CD14-positive monocyte (primary cell): ENCODE results near the gene MIA3. TPM values are rescaled to one million over a fixed set of nuclear protein-coding genes. Genes with fewer than 3 reads are reported as not detected.

Experiments used
- DNase-seq, 3 donors: peaks; one replicate each; pipeline ENCODE4 v3.0.0-alpha.2; 2011 to 2022
- H2AFZ ChIP-seq: 2 replicates; pipeline ENCODE4 v1.6.0; 2012; ENCODE audit warnings: mild to moderate bottlenecking, low read depth, low read length, inconsistent platforms; ENCODE audit not compliant: insufficient read depth, poor library complexity, severe bottlenecking
- H3K27ac ChIP-seq, 2 donors: 1 replicate in 1 of 2; 2 replicates in 1 of 2; pipeline ENCODE4 v1.5.1; 2012 to 2013; ENCODE audit warnings: low read length in 2 of 2, control low read depth in 1 of 2, inconsistent platforms in 1 of 2, low read depth in 1 of 2, mild to moderate bottlenecking in 1 of 2
- H3K27me3 ChIP-seq, 2 donors: one replicate each; pipeline versions ENCODE4 v1.6.0 to v1.6.1; 2011 to 2013; ENCODE audit warnings: low read length in 2 of 2; ENCODE audit not compliant: control insufficient read depth in 2 of 2, insufficient read depth in 2 of 2
- H3K36me3 ChIP-seq, 2 donors: replicated peaks in 1 of 2; 1 replicate in 1 of 2; 2 replicates in 1 of 2; pipeline versions ENCODE4 v1.5.1 to v1.6.1; 2012 to 2013; ENCODE audit warnings: low read length in 2 of 2, control low read depth in 1 of 2, inconsistent platforms in 1 of 2, mild to moderate bottlenecking in 1 of 2; ENCODE audit not compliant: insufficient read depth in 2 of 2, control insufficient read depth in 1 of 2
- H3K4me1 ChIP-seq, 2 donors: 1 replicate in 1 of 2; 2 replicates in 1 of 2; pipeline versions ENCODE4 v1.5.1 to v1.6.1; 2012 to 2013; ENCODE audit warnings: low read length in 2 of 2, control low read depth in 1 of 2, inconsistent platforms in 1 of 2, mild to moderate bottlenecking in 1 of 2, moderate library complexity in 1 of 2; ENCODE audit not compliant: insufficient read depth in 2 of 2, control insufficient read depth in 1 of 2
- H3K4me2 ChIP-seq: replicated peaks from 2 replicates; pipeline ENCODE3; 2012; ENCODE audit warnings: low read length, moderate library complexity, mild to moderate bottlenecking; ENCODE audit not compliant: poor library complexity, severe bottlenecking; ENCODE audit errors: extremely low read depth
- H3K4me3 ChIP-seq, 3 experiments: fragments of 200-600 bp in 1 of 3; sonication (generic) in 1 of 3; replicated peaks in 1 of 3; 1 replicate in 2 of 3; 2 replicates in 1 of 3; pipeline ENCODE4 v1.5.1; 2011 to 2013; ENCODE audit warnings: low read length in 3 of 3, mild to moderate bottlenecking in 3 of 3, control low read depth in 2 of 3, low read depth in 2 of 3, inconsistent platforms in 1 of 3, moderate library complexity in 1 of 3
- H3K79me2 ChIP-seq: 2 replicates; pipeline ENCODE4 v1.6.0; 2012; ENCODE audit warnings: mild to moderate bottlenecking, control low read depth, inconsistent platforms, low read length, moderate library complexity; ENCODE audit not compliant: insufficient read depth
- H3K9ac ChIP-seq: 2 replicates; pipeline ENCODE4 v1.6.0; 2017; ENCODE audit warnings: low read length, mild to moderate bottlenecking; ENCODE audit not compliant: insufficient read depth, poor library complexity, severe bottlenecking
- H3K9me3 ChIP-seq, 2 donors: replicated peaks in 1 of 2; 1 replicate in 1 of 2; 2 replicates in 1 of 2; pipeline versions ENCODE4 v1.5.1 to v1.6.1; 2012 to 2013; ENCODE audit warnings: low read length in 2 of 2, control low read depth in 1 of 2; ENCODE audit not compliant: control insufficient read depth in 1 of 2, insufficient read depth in 1 of 2
- H4K20me1 ChIP-seq: 2 replicates; pipeline ENCODE4 v1.6.0; 2012; ENCODE audit warnings: mild to moderate bottlenecking, low read length, control low read depth, moderate library complexity; ENCODE audit not compliant: insufficient read depth
- H3K27ac Mint-ChIP-seq, 7 donors: one replicate each; pipeline ENCODE4 v1.8.0; 2020; ENCODE audit warnings: mild to moderate bottlenecking in 7 of 7, mixed read lengths in 7 of 7, moderate library complexity in 6 of 7, inconsistent platforms in 2 of 7
- H3K27me3 Mint-ChIP-seq, 3 donors: one replicate each; pipeline ENCODE4 v1.8.0; 2021 to 2022; ENCODE audit warnings: low read depth in 3 of 3, mild to moderate bottlenecking in 3 of 3, mixed read lengths in 3 of 3, moderate library complexity in 3 of 3, inconsistent platforms in 1 of 3
- H3K36me3 Mint-ChIP-seq, 2 donors: one replicate each; pipeline ENCODE4 v1.8.0; 2020; ENCODE audit warnings: mixed read lengths in 2 of 2, inconsistent platforms in 1 of 2, mild to moderate bottlenecking in 1 of 2
- H3K4me1 Mint-ChIP-seq: one replicate; pipeline ENCODE4 v1.8.0; 2020; ENCODE audit warnings: mild to moderate bottlenecking, mixed read lengths
- H3K4me3 Mint-ChIP-seq, 2 donors: one replicate each; pipeline ENCODE4 v1.8.0; 2020; ENCODE audit warnings: mild to moderate bottlenecking in 2 of 2, mixed read lengths in 2 of 2, moderate library complexity in 1 of 2
- H3K9me3 Mint-ChIP-seq, 7 donors: one replicate each; pipeline ENCODE4 v1.8.0; 2020 to 2022; ENCODE audit warnings: mixed read lengths in 7 of 7, mild to moderate bottlenecking in 6 of 7, moderate library complexity in 6 of 7, inconsistent platforms in 2 of 7
- WGBS: methylation state at CpG from one replicate; pipeline ENCODE4 v1.1.5; 2013; ENCODE audit warnings: missing lambda C conversion rate; ENCODE audit not compliant: insufficient coverage; 5-methylcytosine and 5-hydroxymethylcytosine counted together
- intact Hi-C, 2 donors: fragments of 100-400 bp; cut with micrococcal nuclease; formaldehyde crosslinking; loops; one replicate each; pipeline versions ENCODE4 v1.15.0 to v1.15.1; 2023
- polyA plus RNA-seq, 3 donors: library from polyadenylated mRNA; depleted of rRNA in 1 of 3; unstranded in 2 of 3; stranded (reverse) in 1 of 3; fragments of 300-500 nt in 2 of 3; fragments of >200 nt in 1 of 3; fragmentation: Illumina TruSeq in 2 of 3; gene quantifications; 1 replicate in 2 of 3; 2 replicates in 1 of 3; pipeline ENCODE4 v1.2.3, GENCODE V29; 2012 to 2021
- TF ChIP-seq, protein P1 (sequence below): fragments of 200-600 bp; IDR thresholded peaks from one replicate; pipeline ENCODE4 v1.8.0; 2022; ENCODE audit warnings: antibody characterized with exemption, mild to moderate bottlenecking

The MIA3 gene
- polyA plus RNA-seq, 3 donors, result 19.8 to 37.1 (median 36.6) TPM

DNA sequence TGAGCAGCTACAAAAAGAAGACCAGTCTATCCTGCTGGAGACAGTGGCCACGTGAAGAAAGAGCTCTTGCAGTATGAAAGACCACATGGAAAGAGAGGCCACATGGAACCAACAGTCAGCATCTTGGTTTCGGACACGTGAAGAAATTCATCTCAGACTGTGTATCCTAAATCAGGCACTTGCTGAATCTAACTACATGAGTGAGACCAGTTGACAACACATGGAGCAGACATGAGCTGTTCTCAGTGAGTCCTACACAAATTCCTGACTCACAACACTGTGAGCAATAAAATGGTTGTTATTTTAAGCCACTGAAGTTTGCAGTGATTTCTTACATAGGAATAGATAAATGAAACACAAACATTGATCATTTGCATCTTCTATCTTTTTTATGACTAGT lies 25.7 kb upstream of the MIA3 start:
- Histone ChIP-seq H3K9me3 (no peaks in the 10 kb centered on the region), H3K4me2 (no peak overlapping the region), H2AFZ (peak overlapping the region; percentile 2), H3K27me3 (no peaks in the 10 kb centered on the region), H3K4me3 (no peak overlapping the region), H3K27ac (no peak overlapping the region), H3K9ac (no peak overlapping the region), H3K4me1 (peaks cover 12 to 15% of the 10 kb centered on the region in 2 donors), H3K36me3 (peaks cover 1 to 2% of the 10 kb centered on the region in 2 donors), H4K20me1 (no peaks in the 10 kb centered on the region), H3K79me2 (peaks cover 20% of the 10 kb centered on the region)
- Mint-ChIP-seq H3K27ac (no peak overlapping the region), H3K27me3 (peaks cover 1 to 2% (median 2%) of the 10 kb centered on the region in 3 donors), H3K36me3 (peaks cover 4 to 10% of the 10 kb centered on the region in 2 donors), H3K4me3 (no peak overlapping the region), H3K4me1 (peaks cover 18% of the 10 kb centered on the region), H3K9me3 (peaks cover 0 to 4% (median 3%) of the 10 kb centered on the region in 7 donors)
- intact Hi-C loops, result no loop called here
- DNase-seq, result no peak
- WGBS, result 81% methylated on average over 3 of the region's 3 CpGs
- TF ChIP-seq, protein P1, sequence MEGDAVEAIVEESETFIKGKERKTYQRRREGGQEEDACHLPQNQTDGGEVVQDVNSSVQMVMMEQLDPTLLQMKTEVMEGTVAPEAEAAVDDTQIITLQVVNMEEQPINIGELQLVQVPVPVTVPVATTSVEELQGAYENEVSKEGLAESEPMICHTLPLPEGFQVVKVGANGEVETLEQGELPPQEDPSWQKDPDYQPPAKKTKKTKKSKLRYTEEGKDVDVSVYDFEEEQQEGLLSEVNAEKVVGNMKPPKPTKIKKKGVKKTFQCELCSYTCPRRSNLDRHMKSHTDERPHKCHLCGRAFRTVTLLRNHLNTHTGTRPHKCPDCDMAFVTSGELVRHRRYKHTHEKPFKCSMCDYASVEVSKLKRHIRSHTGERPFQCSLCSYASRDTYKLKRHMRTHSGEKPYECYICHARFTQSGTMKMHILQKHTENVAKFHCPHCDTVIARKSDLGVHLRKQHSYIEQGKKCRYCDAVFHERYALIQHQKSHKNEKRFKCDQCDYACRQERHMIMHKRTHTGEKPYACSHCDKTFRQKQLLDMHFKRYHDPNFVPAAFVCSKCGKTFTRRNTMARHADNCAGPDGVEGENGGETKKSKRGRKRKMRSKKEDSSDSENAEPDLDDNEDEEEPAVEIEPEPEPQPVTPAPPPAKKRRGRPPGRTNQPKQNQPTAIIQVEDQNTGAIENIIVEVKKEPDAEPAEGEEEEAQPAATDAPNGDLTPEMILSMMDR, result no peak

DNA sequence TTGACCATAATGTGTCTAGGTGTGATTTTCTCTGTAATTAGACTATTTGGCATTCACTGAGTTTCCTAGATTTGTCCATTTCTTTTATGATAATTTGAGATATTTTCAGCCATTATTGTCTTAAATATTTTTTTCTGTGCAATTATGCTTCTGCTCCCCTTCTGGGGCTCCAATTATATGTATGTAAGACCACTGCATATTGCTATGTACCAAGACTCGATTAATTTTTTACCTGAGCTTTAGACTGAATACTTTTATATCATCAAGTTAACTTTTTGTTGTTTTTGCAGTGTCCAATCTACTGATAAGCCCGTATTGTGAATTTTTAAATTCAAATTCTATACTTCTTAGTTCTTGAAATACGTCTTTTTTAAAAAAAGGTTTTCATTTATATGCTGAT lies 23.1 kb upstream of the MIA3 start:
- no peak overlapping the region for H3K27ac Mint-ChIP-seq
- Histone ChIP-seq H3K9ac (no peak overlapping the region), H3K36me3 (no peaks in the 10 kb centered on the region), H3K79me2 (no peaks in the 10 kb centered on the region), H3K4me3 (no peak overlapping the region), H3K27ac (no peak overlapping the region), H4K20me1 (no peaks in the 10 kb centered on the region), H3K4me1 (peaks cover 5 to 6% of the 10 kb centered on the region in 2 donors), H3K9me3 (no peaks in the 10 kb centered on the region), H3K27me3 (no peaks in the 10 kb centered on the region), H2AFZ (no peak overlapping the region), H3K4me2 (no peak overlapping the region)
- DNase-seq, result no peak
- H3K27me3 Mint-ChIP-seq, result peaks cover 2 to 3% (median 3%) of the 10 kb centered on the region in 3 donors
- intact Hi-C loops, result no loop called here
- WGBS, result no CpG with 5 or more reads among the region's 3 CpGs
- TF ChIP-seq, protein P1, result no peak
- H3K4me1 Mint-ChIP-seq, result peaks cover 6% of the 10 kb centered on the region
- peaks cover 0 to 4% (median 3%) of the 10 kb centered on the region in 7 donors for H3K9me3 Mint-ChIP-seq
- H3K4me3 Mint-ChIP-seq, result no peak overlapping the region
- H3K36me3 Mint-ChIP-seq, result no peaks in the 10 kb centered on the region
